ENCODE results near the gene ITIH4.

Gene ITIH4

GRCh38 chr3:52872245-52872644 lies 41.8 kb upstream of the ITIH4 start:
- no peak overlapping the region for H3K4me3 ChIP-seq (ENCODE audit: low read depth, low read length)
- H2AK5ac ChIP-seq (ENCODE audit: low read length) = no peak overlapping the region
- H2BK12ac ChIP-seq (ENCODE audit: low read length) = no peak overlapping the region
- no peak overlapping the region for H4K8ac ChIP-seq (ENCODE audit: low read depth, low read length)
- no peaks in the 10 kb centered on the region for H3K27me3 ChIP-seq (ENCODE audit: insufficient read depth, low read length)
- H2BK5ac ChIP-seq (ENCODE audit: low read depth, low read length, poor library complexity) = no peak overlapping the region
- no peak for DNase-seq
- H3K9me3 ChIP-seq (ENCODE audit: insufficient read depth, low read depth, low read length) = no peaks in the 10 kb centered on the region
- no peak overlapping the region for H3K27ac ChIP-seq (ENCODE audit: low read depth, low read length)
- H3K36me3 ChIP-seq (ENCODE audit: control insufficient read depth in 1 of 2, insufficient read depth in 2 of 2, low read length in 2 of 2) = no peaks in the 10 kb centered on the region
- H3K14ac ChIP-seq (ENCODE audit: low read length) = no peak overlapping the region
- no peak overlapping the region for H4K91ac ChIP-seq (ENCODE audit: low read depth, low read length)
- H3K18ac ChIP-seq (ENCODE audit: low read length) = no peak overlapping the region
- no peaks in the 10 kb centered on the region for H3K79me2 ChIP-seq (ENCODE audit: control insufficient read depth, insufficient read depth, low read length, poor library complexity)
- no peak overlapping the region for H3K9ac ChIP-seq (ENCODE audit: low read length)
- peaks cover 0 to 2% of the 10 kb centered on the region in 2 experiments for H3K4me1 ChIP-seq (ENCODE audit: control insufficient read depth in 1 of 2, insufficient read depth in 2 of 2, low read length in 2 of 2)
- no peaks in the 10 kb centered on the region for H3K79me1 ChIP-seq (ENCODE audit: low read length)
- no peak overlapping the region for H3K4me2 ChIP-seq (ENCODE audit: low read length)
- H4K12ac ChIP-seq (ENCODE audit: low read depth, low read length) = no peak overlapping the region
- no CpG with 5 or more reads among the region's 3 CpGs for WGBS (ENCODE audit: extremely low coverage, insufficient coverage, insufficient read length)
- no peak overlapping the region for H2AFZ ChIP-seq (ENCODE audit: insufficient read depth, low read length, poor library complexity)
- no peak overlapping the region for H3K23ac ChIP-seq (ENCODE audit: low read length)
- H3K4ac ChIP-seq (ENCODE audit: low read depth, low read length) = no peak overlapping the region
- H2BK120ac ChIP-seq (ENCODE audit: insufficient read depth, low read length, poor library complexity) = no peak overlapping the region

GRCh38 chr3:52871761-52872160 lies 41.3 kb upstream of the ITIH4 start:
- Histone ChIP-seq H3K4me3 (ENCODE audit: low read depth, low read length) (no peak overlapping the region), H3K4ac (ENCODE audit: low read depth, low read length) (no peak overlapping the region), H3K9me3 (ENCODE audit: insufficient read depth, low read depth, low read length) (no peaks in the 10 kb centered on the region), H3K79me1 (ENCODE audit: low read length) (no peaks in the 10 kb centered on the region), H2BK12ac (ENCODE audit: low read length) (no peak overlapping the region), H3K27me3 (ENCODE audit: insufficient read depth, low read length) (no peaks in the 10 kb centered on the region), H3K18ac (ENCODE audit: low read length) (no peak overlapping the region), H4K91ac (ENCODE audit: low read depth, low read length) (no peak overlapping the region), H2BK120ac (ENCODE audit: insufficient read depth, low read length, poor library complexity) (no peak overlapping the region), H3K79me2 (ENCODE audit: control insufficient read depth, insufficient read depth, low read length, poor library complexity) (no peaks in the 10 kb centered on the region), H3K27ac (ENCODE audit: low read depth, low read length) (no peak overlapping the region), H3K14ac (ENCODE audit: low read length) (no peak overlapping the region), H4K12ac (ENCODE audit: low read depth, low read length) (no peak overlapping the region), H4K8ac (ENCODE audit: low read depth, low read length) (no peak overlapping the region), H2BK5ac (ENCODE audit: low read depth, low read length, poor library complexity) (no peak overlapping the region), H3K36me3 (ENCODE audit: control insufficient read depth in 1 of 2, insufficient read depth in 2 of 2, low read length in 2 of 2) (no peaks in the 10 kb centered on the region), H3K4me2 (ENCODE audit: low read length) (no peak overlapping the region), H2AFZ (ENCODE audit: insufficient read depth, low read length, poor library complexity) (no peak overlapping the region), H3K4me1 (ENCODE audit: control insufficient read depth in 1 of 2, insufficient read depth in 2 of 2, low read length in 2 of 2) (peaks cover 0 to 2% of the 10 kb centered on the region in 2 experiments), H3K23ac (ENCODE audit: low read length) (no peak overlapping the region), H3K9ac (ENCODE audit: low read length) (no peak overlapping the region), H2AK5ac (ENCODE audit: low read length) (no peak overlapping the region)
- DNase-seq = no peak
- WGBS (ENCODE audit: extremely low coverage, insufficient coverage, insufficient read length) = no CpG with 5 or more reads among the region's 9 CpGs

- no CpG with 5 or more reads among the region's 10 CpGs for WGBS (ENCODE audit: extremely low coverage, insufficient coverage, insufficient read length)
- H3K36me3 ChIP-seq (ENCODE audit: control insufficient read depth in 1 of 2, insufficient read depth in 2 of 2, low read length in 2 of 2) = no peaks in the 10 kb centered on the region
- DNase-seq = no peak
- no peak overlapping the region for H4K91ac ChIP-seq (ENCODE audit: low read depth, low read length)
- H3K4me3 ChIP-seq (ENCODE audit: low read depth, low read length) = no peak overlapping the region
- H4K12ac ChIP-seq (ENCODE audit: low read depth, low read length) = no peak overlapping the region
- no peak overlapping the region for H4K8ac ChIP-seq (ENCODE audit: low read depth, low read length)
- H3K4me1 ChIP-seq (ENCODE audit: control insufficient read depth in 1 of 2, insufficient read depth in 2 of 2, low read length in 2 of 2) = no peaks in the 10 kb centered on the region
- H3K27me3 ChIP-seq (ENCODE audit: insufficient read depth, low read length) = no peaks in the 10 kb centered on the region
- H3K9ac ChIP-seq (ENCODE audit: low read length) = no peak overlapping the region
- H3K4me2 ChIP-seq (ENCODE audit: low read length) = no peak overlapping the region
- no peaks in the 10 kb centered on the region for H3K79me1 ChIP-seq (ENCODE audit: low read length)
- H2AK5ac ChIP-seq (ENCODE audit: low read length) = no peak overlapping the region
- no peak overlapping the region for H2BK120ac ChIP-seq (ENCODE audit: insufficient read depth, low read length, poor library complexity)
- H2AFZ ChIP-seq (ENCODE audit: insufficient read depth, low read length, poor library complexity) = no peak overlapping the region
- H3K14ac ChIP-seq (ENCODE audit: low read length) = no peak overlapping the region
- no peaks in the 10 kb centered on the region for H3K79me2 ChIP-seq (ENCODE audit: control insufficient read depth, insufficient read depth, low read length, poor library complexity)
- peaks cover 8% of the 10 kb centered on the region for H3K9me3 ChIP-seq (ENCODE audit: insufficient read depth, low read depth, low read length)
- H3K27ac ChIP-seq (ENCODE audit: low read depth, low read length) = no peak overlapping the region
- no peak overlapping the region for H3K23ac ChIP-seq (ENCODE audit: low read length)
- H3K4ac ChIP-seq (ENCODE audit: low read depth, low read length) = no peak overlapping the region
- no peak overlapping the region for H2BK5ac ChIP-seq (ENCODE audit: low read depth, low read length, poor library complexity)
- no peak overlapping the region for H3K18ac ChIP-seq (ENCODE audit: low read length)
- H2BK12ac ChIP-seq (ENCODE audit: low read length) = no peak overlapping the region
These were observed 40.0 kb upstream of the ITIH4 start for GRCh38 chr3:52870471-52870870.

GRCh38 chr3:52866427-52866826 lies 36.0 kb upstream of the ITIH4 start:
- WGBS (ENCODE audit: extremely low coverage, insufficient coverage, insufficient read length) = no CpG with 5 or more reads among the region's 12 CpGs
- no peak overlapping the region for H3K4me3 ChIP-seq (ENCODE audit: low read depth, low read length)
- no peak overlapping the region for H3K4me2 ChIP-seq (ENCODE audit: low read length)
- H4K91ac ChIP-seq (ENCODE audit: low read depth, low read length) = no peak overlapping the region
- no peak overlapping the region for H3K18ac ChIP-seq (ENCODE audit: low read length)
- H2BK12ac ChIP-seq (ENCODE audit: low read length) = no peak overlapping the region
- H4K8ac ChIP-seq (ENCODE audit: low read depth, low read length) = no peak overlapping the region
- no peaks in the 10 kb centered on the region for H3K27me3 ChIP-seq (ENCODE audit: insufficient read depth, low read length)
- H2AK5ac ChIP-seq (ENCODE audit: low read length) = no peak overlapping the region
- H3K79me2 ChIP-seq (ENCODE audit: control insufficient read depth, insufficient read depth, low read length, poor library complexity) = no peaks in the 10 kb centered on the region
- H4K12ac ChIP-seq (ENCODE audit: low read depth, low read length) = no peak overlapping the region
- H3K14ac ChIP-seq (ENCODE audit: low read length) = no peak overlapping the region
- peaks cover 9% of the 10 kb centered on the region for H3K9me3 ChIP-seq (ENCODE audit: insufficient read depth, low read depth, low read length)
- H3K36me3 ChIP-seq (ENCODE audit: control insufficient read depth in 1 of 2, insufficient read depth in 2 of 2, low read length in 2 of 2) = no peaks in the 10 kb centered on the region
- no peak overlapping the region for H3K4ac ChIP-seq (ENCODE audit: low read depth, low read length)
- H2BK120ac ChIP-seq (ENCODE audit: insufficient read depth, low read length, poor library complexity) = no peak overlapping the region
- no peak overlapping the region for H3K9ac ChIP-seq (ENCODE audit: low read length)
- H2BK5ac ChIP-seq (ENCODE audit: low read depth, low read length, poor library complexity) = no peak overlapping the region
- H3K79me1 ChIP-seq (ENCODE audit: low read length) = no peaks in the 10 kb centered on the region
- no peak for DNase-seq
- no peak overlapping the region for H2AFZ ChIP-seq (ENCODE audit: insufficient read depth, low read length, poor library complexity)
- no peak overlapping the region for H3K27ac ChIP-seq (ENCODE audit: low read depth, low read length)
- no peak overlapping the region for H3K23ac ChIP-seq (ENCODE audit: low read length)
- H3K4me1 ChIP-seq (ENCODE audit: control insufficient read depth in 1 of 2, insufficient read depth in 2 of 2, low read length in 2 of 2) = no peaks in the 10 kb centered on the region

Data from trophoblast cell (in vitro differentiated cells and primary cell).